Gastrocnemius medialis (tissue), 4 donors: Measurements from ENCODE around the gene GLRX2. TPM values are rescaled to one million over a fixed set of nuclear protein-coding genes. Genes with fewer than 3 reads are reported as not detected.

Experiments used
- ATAC-seq, 2 donors: fragments of 150-250 bp; one replicate each; pipeline ENCODE4 v1.9.1; 2016
- DNase-seq, 2 donors: peaks; one replicate each; pipeline ENCODE4 v3.0.0-alpha.2; 2019
- H3K27ac ChIP-seq, 4 donors: fragments of 200-600 bp; sonication (generic); 1 replicate in 1 of 4; 2 replicates in 3 of 4; pipeline ENCODE4 v1.5.1; 2016 to 2018; ENCODE audit warnings: mild to moderate bottlenecking in 2 of 4, moderate library complexity in 1 of 4
- H3K27me3 ChIP-seq, 3 donors: fragments of 200-600 bp; sonication (generic) in 2 of 3; 1 replicate in 1 of 3; 2 replicates in 2 of 3; pipeline versions ENCODE4 v1.5.1 to v1.6.0; 2016 to 2019; ENCODE audit warnings: mild to moderate bottlenecking in 1 of 3, moderate library complexity in 1 of 3
- H3K36me3 ChIP-seq, 2 donors: fragments of 200-600 bp; sonication (generic) in 1 of 2; one replicate each; pipeline ENCODE4 v1.5.1; 2017 to 2018
- H3K4me1 ChIP-seq, 2 donors: fragments of 200-600 bp; sonication (generic) in 1 of 2; one replicate each; pipeline ENCODE4 v1.5.1; 2016 to 2017; ENCODE audit warnings: mild to moderate bottlenecking in 2 of 2
- H3K4me3 ChIP-seq, 4 donors: fragments of 200-600 bp; sonication (generic) in 3 of 4; 1 replicate in 1 of 4; 2 replicates in 3 of 4; pipeline ENCODE4 v1.5.1; 2016 to 2019; ENCODE audit warnings: mild to moderate bottlenecking in 2 of 4
- H3K9me3 ChIP-seq, 3 donors: fragments of 200-600 bp; sonication (generic) in 2 of 3; 1 replicate in 1 of 3; 2 replicates in 2 of 3; pipeline ENCODE4 v1.5.1; 2016 to 2019
- POLR2A ChIP-seq, 2 donors: fragments of 450-650 bp; IDR thresholded peaks; one replicate each; pipeline ENCODE4 v1.6.1; 2017; ENCODE audit warnings: antibody characterized with exemption in 2 of 2, mild to moderate bottlenecking in 2 of 2, moderate library complexity in 2 of 2
- in situ Hi-C, 4 donors: fragments of 200-750 bp; cut with MboI; loops; one replicate each; pipeline versions ENCODE4 v1.15.0 to v1.8.0; 2017; ENCODE audit warnings: low sequenced_read_pairs in 4 of 4
- intact Hi-C: fragments of 100-400 bp; cut with DNase I; formaldehyde crosslinking; loops from one replicate; pipeline ENCODE4 v1.15.1; 2023; ENCODE audit warnings: low total_unique reads
- total RNA-seq, 4 donors: library from RNA; depleted of rRNA; stranded (reverse); fragments of >200 nt; gene quantifications; one replicate each; pipeline versions ENCODE4 v1.1.0 to v1.2.3, GENCODE V29; 2016
- TF ChIP-seq, protein P1 (sequence below), 5 experiments: fragments of 450-650 bp in 3 of 5; fragments of 200-600 bp in 2 of 5; sonication (generic) in 2 of 5; IDR thresholded peaks in 4 of 5; conservative IDR thresholded peaks in 1 of 5; 1 replicate in 4 of 5; 2 replicates in 1 of 5; pipeline ENCODE4 v1.5.1; 2016 to 2019; ENCODE audit warnings: antibody characterized with exemption in 5 of 5, mild to moderate bottlenecking in 3 of 5, moderate library complexity in 3 of 5

Gene GLRX2
- total RNA-seq, 4 donors from 2014 or later: 11.9 to 42.8 (median 20.7) TPM

DNA sequence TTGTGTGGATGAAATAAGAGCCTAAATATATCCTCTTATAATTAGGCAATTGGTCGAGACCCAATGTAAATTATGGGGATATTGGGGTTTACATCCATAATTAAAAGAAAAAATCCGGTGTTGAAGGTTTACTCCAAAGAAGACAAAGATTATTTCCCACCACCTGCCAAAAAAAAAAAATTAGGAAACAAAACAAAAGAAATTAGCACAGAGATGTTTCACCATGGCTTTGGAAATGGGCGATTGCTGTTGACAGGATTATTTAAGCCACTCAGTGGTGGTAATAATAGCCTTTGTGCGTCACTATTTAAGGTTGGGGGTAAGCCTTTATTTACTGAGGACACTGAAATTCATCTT, 585 bp upstream of the GLRX2 start:
- no peaks in the 10 kb centered on the region for H3K9me3 ChIP-seq
- H3K27me3 ChIP-seq: no peaks in the 10 kb centered on the region
- ATAC-seq (no peak), DNase-seq (no peak)
- H3K4me1 ChIP-seq: peaks cover 15 to 30% of the 10 kb centered on the region in 2 donors
- intact Hi-C loops (loop anchor here (1.0 to 5.0 kb wide), 3 partner anchors 16 to 298 kb away; partner anchors contain the start of genes RGS2, RO60 and UCHL5), in situ Hi-C loops (loop anchor here in 2 of 4 donors (25.0 kb wide), 1 partner anchor 293 kb away; the partner anchor contains the start of gene RGS2 (in 2 of the 2))
- peak overlapping the region; percentile 89 to 97 (median 95) for H3K27ac ChIP-seq
- TF ChIP-seq, protein P1, sequence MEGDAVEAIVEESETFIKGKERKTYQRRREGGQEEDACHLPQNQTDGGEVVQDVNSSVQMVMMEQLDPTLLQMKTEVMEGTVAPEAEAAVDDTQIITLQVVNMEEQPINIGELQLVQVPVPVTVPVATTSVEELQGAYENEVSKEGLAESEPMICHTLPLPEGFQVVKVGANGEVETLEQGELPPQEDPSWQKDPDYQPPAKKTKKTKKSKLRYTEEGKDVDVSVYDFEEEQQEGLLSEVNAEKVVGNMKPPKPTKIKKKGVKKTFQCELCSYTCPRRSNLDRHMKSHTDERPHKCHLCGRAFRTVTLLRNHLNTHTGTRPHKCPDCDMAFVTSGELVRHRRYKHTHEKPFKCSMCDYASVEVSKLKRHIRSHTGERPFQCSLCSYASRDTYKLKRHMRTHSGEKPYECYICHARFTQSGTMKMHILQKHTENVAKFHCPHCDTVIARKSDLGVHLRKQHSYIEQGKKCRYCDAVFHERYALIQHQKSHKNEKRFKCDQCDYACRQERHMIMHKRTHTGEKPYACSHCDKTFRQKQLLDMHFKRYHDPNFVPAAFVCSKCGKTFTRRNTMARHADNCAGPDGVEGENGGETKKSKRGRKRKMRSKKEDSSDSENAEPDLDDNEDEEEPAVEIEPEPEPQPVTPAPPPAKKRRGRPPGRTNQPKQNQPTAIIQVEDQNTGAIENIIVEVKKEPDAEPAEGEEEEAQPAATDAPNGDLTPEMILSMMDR (IDR thresholded peaks at IDR 0.05 in 4 of 5, conservative IDR thresholded peaks at IDR 0.05 in 1 of 5): no peak
- TF ChIP-seq POLR2A (IDR thresholded peaks at IDR 0.05): no peak
- peak overlapping the region; percentile 60 to 81 (median 70) for H3K4me3 ChIP-seq
- no peaks in the 10 kb centered on the region for H3K36me3 ChIP-seq

DNA sequence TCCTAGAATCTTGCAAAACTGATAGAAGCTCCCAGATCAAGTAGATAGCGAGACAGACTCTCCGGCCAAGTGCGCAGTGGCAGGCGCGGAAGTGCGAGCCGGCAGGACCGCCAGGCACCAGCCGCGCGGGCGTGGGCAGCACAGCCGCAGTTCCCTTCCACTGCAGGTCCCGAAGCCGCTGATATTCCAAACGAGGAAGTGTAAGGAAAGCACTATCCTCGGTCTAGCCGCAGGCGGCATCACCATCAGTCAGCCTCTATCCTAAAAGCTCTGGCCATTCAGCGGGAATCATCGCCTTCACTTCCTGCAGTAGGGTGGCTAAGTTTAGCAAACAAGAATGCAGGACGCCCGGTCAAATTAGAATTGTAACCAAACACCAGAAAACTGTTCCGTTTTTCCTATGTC, 710 bp downstream of the GLRX2 start:
- H3K4me3 ChIP-seq: peak overlapping the region; percentile 60 to 81 (median 70)
- peak overlapping the region; percentile 89 to 97 (median 95) for H3K27ac ChIP-seq
- in situ Hi-C loops: loop anchor here in 2 of 4 donors (25.0 kb wide), 1 partner anchor 292 kb away; the partner anchor contains the start of gene RGS2 (in 2 of the 2)
- no peaks in the 10 kb centered on the region for H3K27me3 ChIP-seq
- H3K4me1 ChIP-seq: peaks cover 15 to 30% of the 10 kb centered on the region in 2 donors
- H3K36me3 ChIP-seq: peaks cover 0 to 12% of the 10 kb centered on the region in 2 donors
- peak in 1 of 2 donors; percentile 30 for DNase-seq
- intact Hi-C loops: no loop called here
- no peaks in the 10 kb centered on the region for H3K9me3 ChIP-seq
- peak; percentile 33 to 43 for ATAC-seq
- TF ChIP-seq, protein P1 (IDR thresholded peaks at IDR 0.05 in 4 of 5, conservative IDR thresholded peaks at IDR 0.05 in 1 of 5): no peak

DNA sequence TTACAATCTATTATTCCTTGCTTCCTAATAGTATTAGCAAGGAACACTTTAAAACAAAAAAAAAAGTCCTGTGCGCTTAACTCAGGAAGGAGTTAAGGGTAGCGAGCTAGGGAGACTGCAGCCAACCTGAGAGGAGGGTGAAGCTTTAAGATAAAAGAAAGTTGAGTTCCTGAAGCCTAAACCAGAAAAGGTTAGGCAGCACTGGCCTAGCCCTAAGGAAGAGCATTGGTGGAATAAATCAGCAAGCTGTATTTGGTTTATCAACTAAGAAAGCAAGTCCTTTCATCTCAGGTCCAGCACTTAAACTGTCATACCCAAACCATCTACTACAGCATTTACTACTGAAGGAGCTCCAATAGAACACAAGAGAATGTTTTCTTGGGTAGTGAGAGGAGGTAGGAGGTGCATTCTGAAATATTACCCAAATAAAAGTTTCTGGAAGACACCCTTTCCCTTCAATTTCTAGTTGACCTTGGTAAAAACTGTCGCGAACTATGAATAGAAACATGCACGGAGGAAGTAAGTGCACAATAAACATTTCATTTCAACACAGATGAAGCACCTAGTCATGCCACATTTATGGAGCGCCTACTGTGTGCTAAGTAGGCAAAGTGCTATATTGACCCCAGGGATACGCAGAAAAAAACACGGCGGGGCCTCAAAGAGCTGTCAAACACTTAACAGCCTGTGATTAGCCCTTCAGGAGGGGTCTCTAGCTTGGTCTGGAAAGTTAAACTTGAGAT, 1.3 kb downstream of the GLRX2 start:
- in situ Hi-C loops: loop anchor here in 2 of 4 donors (25.0 kb wide), 1 partner anchor 292 kb away; the partner anchor contains the start of gene RGS2 (in 2 of the 2)
- Histone ChIP-seq H3K9me3 (no peaks in the 10 kb centered on the region), H3K27ac (peak overlapping the region; percentile 89 to 97 (median 95)), H3K4me3 (peak overlapping the region; percentile 60 to 81 (median 70)), H3K4me1 (peaks cover 15 to 30% of the 10 kb centered on the region in 2 donors), H3K36me3 (peaks cover 0 to 18% of the 10 kb centered on the region in 2 donors), H3K27me3 (no peaks in the 10 kb centered on the region)
- intact Hi-C loops: no loop called here
- TF ChIP-seq, protein P1 (IDR thresholded peaks at IDR 0.05 in 4 of 5, conservative IDR thresholded peaks at IDR 0.05 in 1 of 5): no peak
- no peak for TF ChIP-seq POLR2A (IDR thresholded peaks at IDR 0.05)
- ATAC-seq (no peak), DNase-seq (no peak)

DNA sequence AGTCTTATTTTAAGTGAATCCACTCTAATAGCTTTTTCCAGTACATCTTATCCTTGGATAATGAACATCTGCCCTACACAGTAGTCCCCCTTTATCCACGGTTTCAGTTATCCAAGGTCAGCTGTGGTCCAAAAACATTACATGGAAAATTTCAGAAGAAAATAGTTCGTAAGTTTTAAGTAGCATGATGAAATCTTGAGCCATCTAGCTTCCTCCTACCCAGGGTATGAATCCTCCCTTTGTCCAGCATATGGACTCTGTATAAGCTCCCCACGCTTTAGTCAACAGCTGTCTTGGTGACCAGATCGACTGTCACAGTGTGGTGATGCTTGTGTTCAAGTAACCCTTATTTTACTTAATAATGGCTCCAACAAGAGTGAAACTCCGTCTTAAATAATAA, 2.6 kb downstream of the GLRX2 start:
- H3K36me3 ChIP-seq: peaks cover 0 to 31% of the 10 kb centered on the region in 2 donors
- H3K9me3 ChIP-seq: no peaks in the 10 kb centered on the region
- peak overlapping the region in 1 of 4 donors; percentile 97 for H3K27ac ChIP-seq
- intact Hi-C loops (no loop called here), in situ Hi-C loops (loop anchor here in 2 of 4 donors (25.0 kb wide), 1 partner anchor 290 kb away; the partner anchor contains the start of gene RGS2 (in 2 of the 2))
- H3K4me3 ChIP-seq: no peak overlapping the region
- DNase-seq (no peak), ATAC-seq (no peak)
- H3K4me1 ChIP-seq: peaks cover 15 to 30% of the 10 kb centered on the region in 2 donors
- H3K27me3 ChIP-seq: no peaks in the 10 kb centered on the region
- TF ChIP-seq, protein P1 (IDR thresholded peaks at IDR 0.05 in 4 of 5, conservative IDR thresholded peaks at IDR 0.05 in 1 of 5): no peak
- no peak for TF ChIP-seq POLR2A (IDR thresholded peaks at IDR 0.05)
